GM12875 (cell line): ENCODE measurements around the gene SORCS1.

Source experiments
- H3K4me3 ChIP-seq: one replicate; pipeline ENCODE4 v1.5.1; 2011; ENCODE audit warnings: low read depth, low read length, control low read depth
- CTCF ChIP-seq: IDR thresholded peaks from 2 replicates; pipeline ENCODE4 v1.5.1; 2011; ENCODE audit warnings: low read depth, mild to moderate bottlenecking, control low read depth, inconsistent platforms, low read length, moderate library complexity, borderline replicate concordance; ENCODE audit not compliant: insufficient read depth

The SORCS1 gene

DNA sequence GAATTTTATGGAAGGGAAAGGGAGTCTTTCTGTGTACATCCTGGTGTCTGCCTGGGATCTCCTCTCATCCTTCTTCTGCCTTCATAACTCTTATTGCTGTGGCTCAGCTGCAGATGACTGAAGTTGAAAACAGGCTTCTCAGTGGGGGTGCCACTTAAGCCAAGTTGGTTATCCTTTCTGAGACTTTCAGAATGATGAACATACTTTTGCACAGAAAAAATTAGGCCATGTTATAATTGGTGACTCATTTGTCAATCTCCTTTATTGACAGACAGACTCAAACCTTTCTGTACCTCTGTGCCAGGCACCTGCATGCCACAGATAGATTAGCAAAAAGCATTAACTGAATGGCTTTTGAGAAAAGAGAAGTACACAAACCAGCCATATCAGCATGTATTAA, 430.3 kb downstream of the SORCS1 start:
- TF ChIP-seq CTCF: no peak

DNA sequence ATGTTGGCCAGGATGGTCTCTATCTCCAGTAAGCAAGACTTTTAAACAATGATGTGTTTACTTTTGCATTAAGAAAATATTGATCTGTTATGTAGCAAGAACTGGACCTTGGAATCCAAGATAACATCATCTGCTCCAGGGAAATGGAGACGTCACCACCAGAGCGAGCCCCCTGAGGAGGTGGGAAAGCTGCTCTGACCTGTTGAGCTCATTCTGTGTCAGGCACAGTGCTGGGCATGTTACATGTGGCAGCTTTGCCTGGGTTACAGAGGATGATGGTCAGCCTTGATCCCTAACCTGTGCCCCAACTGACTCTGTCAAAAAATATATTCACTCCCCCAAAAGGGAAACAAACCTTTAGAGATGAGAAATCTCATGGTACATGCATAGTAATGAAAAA, 436.3 kb downstream of the SORCS1 start:
- no peak for TF ChIP-seq CTCF
- H3K4me3 ChIP-seq: no peak overlapping the region

More for the DNA sequence above, 430.3 kb downstream of the SORCS1 start:
- H3K4me3 ChIP-seq: no peak overlapping the region

DNA sequence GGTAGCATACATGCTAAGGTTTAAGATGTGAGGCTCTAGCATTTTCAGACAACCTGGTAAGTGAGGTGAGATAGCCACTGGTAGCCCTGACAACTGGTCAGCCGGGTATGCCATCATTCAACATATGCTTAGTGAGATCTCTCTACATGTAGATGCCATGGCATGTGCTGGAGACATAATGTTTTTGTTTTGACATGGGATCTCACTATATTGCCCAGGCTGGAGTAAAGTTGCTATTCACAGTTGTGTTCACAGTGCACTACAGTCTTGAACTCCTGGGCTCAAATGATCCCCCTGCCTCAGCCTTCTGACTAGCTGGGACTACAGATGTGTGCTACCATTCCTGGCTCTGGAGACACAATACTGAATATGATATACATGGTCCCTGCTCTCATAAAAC, 437.3 kb downstream of the SORCS1 start:
- no peak for TF ChIP-seq CTCF
- no peak overlapping the region for H3K4me3 ChIP-seq

DNA sequence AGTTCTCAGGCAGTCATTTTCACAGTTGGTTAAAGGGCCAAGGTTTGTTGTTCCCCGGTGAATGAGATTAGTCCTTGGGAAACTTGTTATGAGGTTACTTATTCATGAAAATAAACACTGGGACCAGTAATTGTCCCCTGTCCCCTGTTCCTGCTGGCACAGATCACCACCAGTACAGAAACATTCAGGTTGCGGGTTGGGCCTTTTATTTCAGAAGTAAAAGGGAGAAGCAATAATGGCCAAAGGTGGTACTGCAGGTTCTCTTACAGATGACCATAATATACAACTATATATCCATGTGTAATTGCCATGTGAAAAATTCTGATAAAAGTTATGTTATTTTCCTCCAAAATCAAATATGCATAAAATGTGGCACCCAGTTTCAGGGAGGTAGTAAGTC, 442.0 kb downstream of the SORCS1 start:
- no peak overlapping the region for H3K4me3 ChIP-seq
- no peak for TF ChIP-seq CTCF

DNA sequence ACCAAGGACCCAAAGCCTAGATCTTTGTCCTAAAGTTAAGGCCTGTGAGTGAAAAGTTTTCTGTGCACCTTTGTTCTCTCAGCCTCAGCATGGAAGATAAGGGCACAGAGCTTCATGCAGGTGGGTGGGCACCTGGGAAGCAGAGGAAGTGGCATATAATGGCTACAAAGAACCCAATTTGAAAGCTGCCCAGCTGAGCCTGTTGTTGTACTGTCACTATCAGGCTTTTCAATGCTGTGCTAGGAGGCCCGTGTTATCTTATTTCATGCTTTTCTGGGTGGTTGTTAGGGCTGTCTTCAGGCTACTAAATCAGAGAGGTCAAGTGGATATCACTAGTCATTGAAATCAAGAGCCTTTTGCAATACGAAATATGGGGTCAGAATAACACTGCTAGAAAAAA, 443.8 kb downstream of the SORCS1 start:
- H3K4me3 ChIP-seq: no peak overlapping the region
- TF ChIP-seq CTCF: no peak

DNA sequence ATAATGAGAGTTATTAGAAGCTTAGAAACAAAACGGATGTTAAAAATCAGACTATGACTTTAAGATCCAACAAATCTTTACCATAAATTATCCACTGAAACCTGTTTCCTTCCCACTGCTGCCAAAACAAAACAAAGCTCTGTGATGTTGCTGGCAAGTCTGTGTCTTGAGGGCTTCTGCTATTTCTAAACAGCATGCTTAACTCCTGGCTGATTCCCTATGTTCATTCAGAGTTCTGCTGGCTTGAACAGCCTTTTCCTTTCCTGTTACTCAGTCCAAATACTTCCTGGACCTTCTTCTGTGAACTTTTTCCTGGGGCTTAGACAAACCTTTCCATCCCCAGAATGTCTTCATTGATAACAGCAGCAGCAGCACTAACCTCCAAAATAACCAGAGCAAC, 448.1 kb downstream of the SORCS1 start:
- H3K4me3 ChIP-seq: no peak overlapping the region
- no peak for TF ChIP-seq CTCF

DNA sequence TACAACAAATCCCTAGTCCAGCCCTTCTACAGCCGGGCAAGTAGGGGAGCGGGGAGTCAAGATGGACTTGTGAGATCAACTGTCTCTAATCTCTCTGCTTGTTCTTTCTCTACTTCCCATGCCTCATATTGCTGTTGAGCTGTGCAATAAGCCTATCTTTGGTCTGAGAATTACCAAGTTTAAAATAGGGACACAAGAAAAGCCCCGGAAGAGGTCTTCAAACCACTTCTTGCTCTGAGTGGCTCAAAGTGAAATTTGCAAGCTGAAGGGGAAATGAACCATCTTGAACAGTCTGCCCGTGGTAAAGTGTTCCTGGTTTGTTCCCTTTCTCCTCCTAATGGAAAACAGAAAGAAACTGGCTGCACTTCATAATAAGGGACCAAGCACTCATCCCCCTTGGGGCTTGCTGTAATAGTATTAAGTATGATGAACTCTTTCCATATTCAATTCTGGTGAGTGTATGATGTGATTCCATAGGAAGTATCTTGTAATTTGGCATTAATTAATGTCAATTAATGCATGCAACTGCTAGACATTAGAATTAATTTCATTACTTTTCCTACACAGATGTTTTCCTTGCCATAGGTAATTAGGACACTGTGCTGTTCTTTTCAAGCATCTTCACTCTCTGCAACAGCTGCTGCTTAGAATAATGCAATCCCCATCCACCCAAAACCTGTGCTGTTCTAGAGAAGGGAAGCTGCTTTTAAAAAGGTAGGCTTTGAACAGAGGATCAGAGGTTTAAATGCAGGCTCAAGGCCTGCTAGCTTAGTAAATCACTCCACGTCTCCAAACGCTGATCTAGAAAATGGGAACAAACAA, 449.6 kb downstream of the SORCS1 start:
- no peak overlapping the region for H3K4me3 ChIP-seq
- TF ChIP-seq CTCF: no peak
